Putamen (tissue), 1 donor: ENCODE data around the gene CHERP.
"Not testable (repeated sequence)": the region's sequence is repeated elsewhere in the genome, so short reads cannot be mapped to it uniquely, and the experiment has no call there.

Experiments used
- DNase-seq: peaks from one replicate; pipeline ENCODE4 v3.0.0-alpha.2; 2016; ENCODE audit warnings: low spot score

CHERP gene

GRCh38 chr19:16543734-16544133 lies 1.5 kb upstream of the CHERP start:
- DNase-seq, result not testable (repeated sequence)

- no peak for DNase-seq
These were observed 754 bp upstream of the CHERP start for GRCh38 chr19:16542910-16543472.

- no peak for DNase-seq
These were observed 652 bp downstream of the CHERP start for GRCh38 chr19:16541526-16542044.

- no peak for DNase-seq
These were observed 1.3 kb downstream of the CHERP start for GRCh38 chr19:16540948-16541347.

- DNase-seq, result no peak
These were observed 5.1 kb downstream of the CHERP start for GRCh38 chr19:16537111-16537510.

- no peak for DNase-seq
These were observed 6.1 kb downstream of the CHERP start for GRCh38 chr19:16536130-16536529.

GRCh38 chr19:16535381-16535780 lies 6.9 kb downstream of the CHERP start:
- DNase-seq, result no peak

- no peak for DNase-seq
These were observed 9.6 kb downstream of the CHERP start for GRCh38 chr19:16532440-16533234.

- DNase-seq, result no peak
These were observed 10.9 kb downstream of the CHERP start for GRCh38 chr19:16531380-16531669.

- DNase-seq, result no peak
These were observed 11.5 kb downstream of the CHERP start for GRCh38 chr19:16530540-16531379.

GRCh38 chr19:16529466-16530144 lies 12.6 kb downstream of the CHERP start:
- no peak for DNase-seq

GRCh38 chr19:16527971-16528521 lies 14.2 kb downstream of the CHERP start:
- DNase-seq, result no peak

- no peak for DNase-seq
These were observed 14.8 kb downstream of the CHERP start for GRCh38 chr19:16527334-16527935.

- DNase-seq, result no peak
These were observed 16.3 kb downstream of the CHERP start for GRCh38 chr19:16525751-16526481.

GRCh38 chr19:16524991-16525734 lies 17.1 kb downstream of the CHERP start:
- DNase-seq, result no peak

GRCh38 chr19:16522559-16523377 lies 19.5 kb downstream of the CHERP start:
- no peak for DNase-seq

- no peak for DNase-seq
These were observed 20.4 kb downstream of the CHERP start for GRCh38 chr19:16521715-16522289.

- DNase-seq, result no peak
These were observed 21.1 kb downstream of the CHERP start for GRCh38 chr19:16520986-16521624.
